T-helper 1 cell treated with Interleukin-12 subunit alpha and Interleukin-12 subunit beta and Interleukin-4 antibody, amounts not matched to agents 30 ng/mL and 1 ng/mL, for 36 hours (primary cell): ENCODE measurements around the gene COL4A2. TPM values are rescaled to one million over a fixed set of nuclear protein-coding genes. Genes with fewer than 3 reads are reported as not detected.

Experiments
- intact Hi-C: fragments of 100-400 bp; cut with micrococcal nuclease; formaldehyde crosslinking; loops from one replicate; pipeline ENCODE4 v1.15.1; 2024
- total RNA-seq: library from RNA; stranded (reverse); gene quantifications from 2 replicates; pipeline ENCODE4 v1.2.3, GENCODE V29; 2022

The COL4A2 gene
- total RNA-seq, 1 donor from 2014 or later = 0.37 TPM

GRCh38 chr13:110467516-110468110 is 160.5 kb downstream of the COL4A2 start:
- intact Hi-C loops = no loop called here

- intact Hi-C loops = no loop called here
Measured at GRCh38 chr13:110468986-110469495, 162.0 kb downstream of the COL4A2 start.

- intact Hi-C loops = no loop called here
Measured at GRCh38 chr13:110469597-110469996, 162.5 kb downstream of the COL4A2 start.

GRCh38 chr13:110470272-110471009 is 163.4 kb downstream of the COL4A2 start:
- intact Hi-C loops = no loop called here

- intact Hi-C loops = no loop called here
Measured at GRCh38 chr13:110471156-110471832, 164.2 kb downstream of the COL4A2 start.

- intact Hi-C loops = no loop called here
Measured at GRCh38 chr13:110471833-110472162, 164.7 kb downstream of the COL4A2 start.

GRCh38 chr13:110472904-110473563 is 165.9 kb downstream of the COL4A2 start:
- intact Hi-C loops = no loop called here

GRCh38 chr13:110474713-110475112 is 167.6 kb downstream of the COL4A2 start:
- intact Hi-C loops = no loop called here

- intact Hi-C loops = no loop called here
Measured at GRCh38 chr13:110475117-110475516, 168.0 kb downstream of the COL4A2 start.

GRCh38 chr13:110475550-110476219 is 168.6 kb downstream of the COL4A2 start:
- intact Hi-C loops = no loop called here

GRCh38 chr13:110476220-110476617 is 169.1 kb downstream of the COL4A2 start:
- intact Hi-C loops = no loop called here

- intact Hi-C loops = no loop called here
Measured at GRCh38 chr13:110477706-110478245, 170.7 kb downstream of the COL4A2 start.

GRCh38 chr13:110478405-110479214 is 171.5 kb downstream of the COL4A2 start:
- intact Hi-C loops = no loop called here

GRCh38 chr13:110479215-110479545 is 172.1 kb downstream of the COL4A2 start:
- intact Hi-C loops = no loop called here

GRCh38 chr13:110479648-110480047 is 172.6 kb downstream of the COL4A2 start:
- intact Hi-C loops = no loop called here

GRCh38 chr13:110480161-110480560 is 173.1 kb downstream of the COL4A2 start:
- intact Hi-C loops = no loop called here

- intact Hi-C loops = no loop called here
Measured at GRCh38 chr13:110483386-110483968, 176.4 kb downstream of the COL4A2 start.

- intact Hi-C loops = no loop called here
Measured at GRCh38 chr13:110484290-110485048, 177.4 kb downstream of the COL4A2 start.

- intact Hi-C loops = no loop called here
Measured at GRCh38 chr13:110485604-110486003, 178.5 kb downstream of the COL4A2 start.
